ENCODE data around the gene MOB1A. TPM values are rescaled to one million over a fixed set of nuclear protein-coding genes. Genes with fewer than 3 reads are reported as not detected.

MOB1A gene
- total and polyA plus RNA-seq, 2 of the 13 experiments (the other 11 are each of a cell fraction or from before 2014, with no cell fraction given): 48.2 to 139 TPM

GRCh38 chr2:74178211-74179062 lies at the start of gene MOB1A (continued):
- TF ChIP-seq, protein P1, sequence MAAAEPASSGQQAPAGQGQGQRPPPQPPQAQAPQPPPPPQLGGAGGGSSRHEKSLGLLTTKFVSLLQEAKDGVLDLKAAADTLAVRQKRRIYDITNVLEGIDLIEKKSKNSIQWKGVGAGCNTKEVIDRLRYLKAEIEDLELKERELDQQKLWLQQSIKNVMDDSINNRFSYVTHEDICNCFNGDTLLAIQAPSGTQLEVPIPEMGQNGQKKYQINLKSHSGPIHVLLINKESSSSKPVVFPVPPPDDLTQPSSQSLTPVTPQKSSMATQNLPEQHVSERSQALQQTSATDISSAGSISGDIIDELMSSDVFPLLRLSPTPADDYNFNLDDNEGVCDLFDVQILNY (CRISPR knock-in tag; conservative IDR thresholded peaks at IDR 0.05): 0 out of 2 replicates have a peak, but pooled peaks have one; percentile 18
- peak; percentile 92 for TF ChIP-seq SP4 (CRISPR knock-in tag; IDR thresholded peaks at IDR 0.05)
- peak; percentile 55; the same call in 1 of the 2 replicates for TF ChIP-seq MIER3 (CRISPR knock-in tag; IDR thresholded peaks at IDR 0.05; ENCODE audit: borderline replicate concordance)
- no peak for TF ChIP-seq ZNF660 (CRISPR knock-in tag; IDR thresholded peaks at IDR 0.05; ENCODE audit: borderline replicate concordance, low read depth)
- peak; percentile 68; the same call in 1 of the 2 replicates for TF ChIP-seq NKX3-1 (CRISPR knock-in tag; IDR thresholded peaks at IDR 0.05)
- TF ChIP-seq DR1 (CRISPR knock-in tag; IDR thresholded peaks at IDR 0.05): 0 out of 2 replicates have a peak, but pooled peaks have one; percentile 73
- TF ChIP-seq, protein P2, sequence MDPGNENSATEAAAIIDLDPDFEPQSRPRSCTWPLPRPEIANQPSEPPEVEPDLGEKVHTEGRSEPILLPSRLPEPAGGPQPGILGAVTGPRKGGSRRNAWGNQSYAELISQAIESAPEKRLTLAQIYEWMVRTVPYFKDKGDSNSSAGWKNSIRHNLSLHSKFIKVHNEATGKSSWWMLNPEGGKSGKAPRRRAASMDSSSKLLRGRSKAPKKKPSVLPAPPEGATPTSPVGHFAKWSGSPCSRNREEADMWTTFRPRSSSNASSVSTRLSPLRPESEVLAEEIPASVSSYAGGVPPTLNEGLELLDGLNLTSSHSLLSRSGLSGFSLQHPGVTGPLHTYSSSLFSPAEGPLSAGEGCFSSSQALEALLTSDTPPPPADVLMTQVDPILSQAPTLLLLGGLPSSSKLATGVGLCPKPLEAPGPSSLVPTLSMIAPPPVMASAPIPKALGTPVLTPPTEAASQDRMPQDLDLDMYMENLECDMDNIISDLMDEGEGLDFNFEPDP (CRISPR knock-in tag; conservative IDR thresholded peaks at IDR 0.05): 0 out of 2 replicates have a peak, but pooled peaks have one; percentile 85
- no peak for TF ChIP-seq TEAD2 (CRISPR knock-in tag; IDR thresholded peaks at IDR 0.05)
- TF ChIP-seq ZSCAN9 (CRISPR knock-in tag; IDR thresholded peaks at IDR 0.05; ENCODE audit: borderline replicate concordance): peak; percentile 90
- TF ChIP-seq PTBP1 (IDR thresholded peaks at IDR 0.05; ENCODE audit: low read depth, low read length, poor library complexity, severe bottlenecking): peak; percentile 66
- peak; percentile 54; the same call in 1 of the 2 replicates for TF ChIP-seq ZBTB26 (CRISPR knock-in tag; IDR thresholded peaks at IDR 0.05; ENCODE audit: borderline replicate concordance)
- TF ChIP-seq SMC3 (IDR thresholded peaks at IDR 0.05; ENCODE audit: low read length): no peak
- TF ChIP-seq ZNF839 (CRISPR knock-in tag; IDR thresholded peaks at IDR 0.05; ENCODE audit: borderline replicate concordance): peak; percentile 30; the same call in 1 of the 2 replicates
- TF ChIP-seq TEAD3 (CRISPR knock-in tag; optimal IDR thresholded peaks at IDR 0.05; ENCODE audit: borderline replicate concordance): peak; percentile 94
- TF ChIP-seq ZFP37 (CRISPR knock-in tag; IDR thresholded peaks at IDR 0.05; ENCODE audit: borderline replicate concordance): 0 out of 2 replicates have a peak, but pooled peaks have one; percentile 19
- peak; percentile 57; the same call in 1 of the 2 replicates for TF ChIP-seq CREB1 (IDR thresholded peaks at IDR 0.05)
- no peak; the same call in 1 of the 2 replicates for TF ChIP-seq CREB1 (CRISPR knock-in tag; IDR thresholded peaks at IDR 0.05)
- TF ChIP-seq, protein P3, sequence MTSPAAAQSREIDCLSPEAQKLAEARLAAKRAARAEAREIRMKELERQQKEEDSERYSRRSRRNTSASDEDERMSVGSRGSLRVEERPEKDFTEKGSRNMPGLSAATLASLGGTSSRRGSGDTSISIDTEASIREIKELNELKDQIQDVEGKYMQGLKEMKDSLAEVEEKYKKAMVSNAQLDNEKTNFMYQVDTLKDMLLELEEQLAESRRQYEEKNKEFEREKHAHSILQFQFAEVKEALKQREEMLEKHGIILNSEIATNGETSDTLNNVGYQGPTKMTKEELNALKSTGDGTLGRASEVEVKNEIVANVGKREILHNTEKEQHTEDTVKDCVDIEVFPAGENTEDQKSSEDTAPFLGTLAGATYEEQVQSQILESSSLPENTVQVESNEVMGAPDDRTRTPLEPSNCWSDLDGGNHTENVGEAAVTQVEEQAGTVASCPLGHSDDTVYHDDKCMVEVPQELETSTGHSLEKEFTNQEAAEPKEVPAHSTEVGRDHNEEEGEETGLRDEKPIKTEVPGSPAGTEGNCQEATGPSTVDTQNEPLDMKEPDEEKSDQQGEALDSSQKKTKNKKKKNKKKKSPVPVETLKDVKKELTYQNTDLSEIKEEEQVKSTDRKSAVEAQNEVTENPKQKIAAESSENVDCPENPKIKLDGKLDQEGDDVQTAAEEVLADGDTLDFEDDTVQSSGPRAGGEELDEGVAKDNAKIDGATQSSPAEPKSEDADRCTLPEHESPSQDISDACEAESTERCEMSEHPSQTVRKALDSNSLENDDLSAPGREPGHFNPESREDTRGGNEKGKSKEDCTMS (CRISPR knock-in tag; conservative IDR thresholded peaks at IDR 0.05): no peak
- TF ChIP-seq ZNF652 (CRISPR knock-in tag; IDR thresholded peaks at IDR 0.05; ENCODE audit: borderline replicate concordance, low read depth): no peak
- peak; percentile 82 for TF ChIP-seq ZNF770 (CRISPR knock-in tag; IDR thresholded peaks at IDR 0.05)
- TF ChIP-seq SRF (IDR thresholded peaks at IDR 0.05; ENCODE audit: low read depth, low read length): no peak
